ENCODE data around the gene BECN2. TPM values are rescaled to one million over a fixed set of nuclear protein-coding genes. Genes with fewer than 3 reads are reported as not detected.

BECN2 gene
- polyA plus RNA-seq = not detected
- long read RNA-seq, donor 1 = 0 reads
- long read RNA-seq, donor 2 = 0 reads
- long read RNA-seq, donor 3 = 0 reads
- long read RNA-seq, donor 4 = 0 reads
- long read RNA-seq, donor 5 = 0 reads
- long read RNA-seq, donor 6 = 0 reads
- long read RNA-seq, donor 7 = 0 reads
- long read RNA-seq, donor 8 = 0 reads
- long read RNA-seq, donor 9 = 0 reads
- long read RNA-seq, donor 10 = 0 reads

GRCh38 chr1:241957692-241958494 lies at the start of gene BECN2:
Gene BECN2, plus strand, starts transcription at chr1:241957767. Its CDS starts 0 bp downstream, at chr1:241957767.
- no peaks in the 10 kb centered on the region for H3K27me3 ChIP-seq (ENCODE audit: control insufficient read depth in 3 of 3, insufficient read depth in 3 of 3, low read length in 3 of 3)
- FAIRE-seq (no peak), DNase-seq (no peak)
- no peaks in the 10 kb centered on the region for H3K36me3 ChIP-seq (ENCODE audit: control insufficient read depth in 3 of 3, insufficient read depth in 2 of 3, low read depth in 1 of 3, low read length in 3 of 3)
- 90 to 91% (median 90%) methylated on average over 33 of the region's 33 CpGs for WGBS, 3 donors
- no peaks in the 10 kb centered on the region for H3K4me1 ChIP-seq (ENCODE audit: control insufficient read depth in 3 of 3, insufficient read depth in 2 of 3, low read depth in 1 of 3, low read length in 2 of 3)
- H3K4me3 ChIP-seq (ENCODE audit: low read depth in 1 of 3, low read length in 3 of 3) = no peak within 1 kb of the TSS
- no peak within 1 kb of the TSS for H3K27ac ChIP-seq (ENCODE audit: low read depth in 1 of 3, low read length in 2 of 3)
- H3K9me3 ChIP-seq (ENCODE audit: control insufficient read depth in 2 of 2, insufficient read depth in 1 of 2, low read depth in 1 of 2, low read length in 1 of 2) = no peaks in the 10 kb centered on the region

GRCh38 chr1:241916196-241916595 lies 41.4 kb upstream of the BECN2 start:
- Histone ChIP-seq H3K36me3 (ENCODE audit: control insufficient read depth in 3 of 3, insufficient read depth in 2 of 3, low read depth in 1 of 3, low read length in 3 of 3) (no peaks in the 10 kb centered on the region), H3K4me1 (ENCODE audit: control insufficient read depth in 3 of 3, insufficient read depth in 2 of 3, low read depth in 1 of 3, low read length in 2 of 3) (no peaks in the 10 kb centered on the region), H3K9me3 (ENCODE audit: control insufficient read depth in 2 of 2, insufficient read depth in 1 of 2, low read depth in 1 of 2, low read length in 1 of 2) (no peaks in the 10 kb centered on the region), H3K27me3 (ENCODE audit: control insufficient read depth in 3 of 3, insufficient read depth in 3 of 3, low read length in 3 of 3) (no peaks in the 10 kb centered on the region), H3K4me3 (ENCODE audit: low read depth in 1 of 3, low read length in 3 of 3) (no peak overlapping the region), H3K27ac (ENCODE audit: low read depth in 1 of 3, low read length in 2 of 3) (no peak overlapping the region)
- WGBS, 3 donors = 42 to 73% (median 56%) methylated on average over 7 of the region's 7 CpGs
- DNase-seq = peak in 1 of 2 donors; percentile 23
- no peak for FAIRE-seq

GRCh38 chr1:241917487-241917886 lies 40.1 kb upstream of the BECN2 start:
- H3K9me3 ChIP-seq (ENCODE audit: control insufficient read depth in 2 of 2, insufficient read depth in 1 of 2, low read depth in 1 of 2, low read length in 1 of 2) = no peaks in the 10 kb centered on the region
- H3K36me3 ChIP-seq (ENCODE audit: control insufficient read depth in 3 of 3, insufficient read depth in 2 of 3, low read depth in 1 of 3, low read length in 3 of 3) = no peaks in the 10 kb centered on the region
- 90 to 94% (median 92%) methylated on average over 12 of the region's 12 CpGs for WGBS, 3 donors
- no peaks in the 10 kb centered on the region for H3K27me3 ChIP-seq (ENCODE audit: control insufficient read depth in 3 of 3, insufficient read depth in 3 of 3, low read length in 3 of 3)
- no peak for FAIRE-seq
- H3K27ac ChIP-seq (ENCODE audit: low read depth in 1 of 3, low read length in 2 of 3) = no peak overlapping the region
- H3K4me1 ChIP-seq (ENCODE audit: control insufficient read depth in 3 of 3, insufficient read depth in 2 of 3, low read depth in 1 of 3, low read length in 2 of 3) = no peaks in the 10 kb centered on the region
- H3K4me3 ChIP-seq (ENCODE audit: low read depth in 1 of 3, low read length in 3 of 3) = no peak overlapping the region
- no peak for DNase-seq

GRCh38 chr1:241918879-241919278 lies 38.7 kb upstream of the BECN2 start:
- Histone ChIP-seq H3K4me1 (ENCODE audit: control insufficient read depth in 3 of 3, insufficient read depth in 2 of 3, low read depth in 1 of 3, low read length in 2 of 3) (no peaks in the 10 kb centered on the region), H3K36me3 (ENCODE audit: control insufficient read depth in 3 of 3, insufficient read depth in 2 of 3, low read depth in 1 of 3, low read length in 3 of 3) (no peaks in the 10 kb centered on the region), H3K9me3 (ENCODE audit: control insufficient read depth in 2 of 2, insufficient read depth in 1 of 2, low read depth in 1 of 2, low read length in 1 of 2) (no peaks in the 10 kb centered on the region), H3K4me3 (ENCODE audit: low read depth in 1 of 3, low read length in 3 of 3) (no peak overlapping the region), H3K27me3 (ENCODE audit: control insufficient read depth in 3 of 3, insufficient read depth in 3 of 3, low read length in 3 of 3) (no peaks in the 10 kb centered on the region), H3K27ac (ENCODE audit: low read depth in 1 of 3, low read length in 2 of 3) (no peak overlapping the region)
- DNase-seq = no peak
- 74 to 80% (median 76%) methylated on average over 5 of the region's 5 CpGs for WGBS, 3 donors
- FAIRE-seq = no peak

- FAIRE-seq = no peak
Measured at GRCh38 chr1:241924080-241924808, 33.3 kb upstream of the BECN2 start.

GRCh38 chr1:241926141-241926540 lies 31.4 kb upstream of the BECN2 start:
- no peak for FAIRE-seq

More at GRCh38 chr1:241924080-241924808, 33.3 kb upstream of the BECN2 start:
- no peak overlapping the region for H3K27ac ChIP-seq (ENCODE audit: low read depth in 1 of 3, low read length in 2 of 3)
- no peaks in the 10 kb centered on the region for H3K36me3 ChIP-seq (ENCODE audit: control insufficient read depth in 3 of 3, insufficient read depth in 2 of 3, low read depth in 1 of 3, low read length in 3 of 3)
- no peaks in the 10 kb centered on the region for H3K9me3 ChIP-seq (ENCODE audit: control insufficient read depth in 2 of 2, insufficient read depth in 1 of 2, low read depth in 1 of 2, low read length in 1 of 2)
- no peaks in the 10 kb centered on the region for H3K4me1 ChIP-seq (ENCODE audit: control insufficient read depth in 3 of 3, insufficient read depth in 2 of 3, low read depth in 1 of 3, low read length in 2 of 3)
- DNase-seq = no peak
- 87 to 89% (median 88%) methylated on average over 10 of the region's 10 CpGs for WGBS, 3 donors
- no peaks in the 10 kb centered on the region for H3K27me3 ChIP-seq (ENCODE audit: control insufficient read depth in 3 of 3, insufficient read depth in 3 of 3, low read length in 3 of 3)
- H3K4me3 ChIP-seq (ENCODE audit: low read depth in 1 of 3, low read length in 3 of 3) = no peak overlapping the region

GRCh38 chr1:241927321-241927720 lies 30.2 kb upstream of the BECN2 start:
- Histone ChIP-seq H3K36me3 (ENCODE audit: control insufficient read depth in 3 of 3, insufficient read depth in 2 of 3, low read depth in 1 of 3, low read length in 3 of 3) (no peaks in the 10 kb centered on the region), H3K27me3 (ENCODE audit: control insufficient read depth in 3 of 3, insufficient read depth in 3 of 3, low read length in 3 of 3) (no peaks in the 10 kb centered on the region), H3K4me3 (ENCODE audit: low read depth in 1 of 3, low read length in 3 of 3) (no peak overlapping the region), H3K27ac (ENCODE audit: low read depth in 1 of 3, low read length in 2 of 3) (no peak overlapping the region), H3K9me3 (ENCODE audit: control insufficient read depth in 2 of 2, insufficient read depth in 1 of 2, low read depth in 1 of 2, low read length in 1 of 2) (no peaks in the 10 kb centered on the region), H3K4me1 (ENCODE audit: control insufficient read depth in 3 of 3, insufficient read depth in 2 of 3, low read depth in 1 of 3, low read length in 2 of 3) (no peaks in the 10 kb centered on the region)
- 22 to 61% (median 42%) methylated on average over 4 of the region's 4 CpGs for WGBS, 3 donors
- FAIRE-seq = no peak
- peak in 1 of 2 donors; percentile 81 for DNase-seq

More at GRCh38 chr1:241926141-241926540, 31.4 kb upstream of the BECN2 start:
- Histone ChIP-seq H3K4me3 (ENCODE audit: low read depth in 1 of 3, low read length in 3 of 3) (no peak overlapping the region), H3K4me1 (ENCODE audit: control insufficient read depth in 3 of 3, insufficient read depth in 2 of 3, low read depth in 1 of 3, low read length in 2 of 3) (no peaks in the 10 kb centered on the region), H3K27me3 (ENCODE audit: control insufficient read depth in 3 of 3, insufficient read depth in 3 of 3, low read length in 3 of 3) (no peaks in the 10 kb centered on the region), H3K36me3 (ENCODE audit: control insufficient read depth in 3 of 3, insufficient read depth in 2 of 3, low read depth in 1 of 3, low read length in 3 of 3) (no peaks in the 10 kb centered on the region), H3K27ac (ENCODE audit: low read depth in 1 of 3, low read length in 2 of 3) (no peak overlapping the region), H3K9me3 (ENCODE audit: control insufficient read depth in 2 of 2, insufficient read depth in 1 of 2, low read depth in 1 of 2, low read length in 1 of 2) (no peaks in the 10 kb centered on the region)
- WGBS, 3 donors = 67 to 80% (median 73%) methylated on average over 5 of the region's 5 CpGs
- DNase-seq = peak in 1 of 2 donors; percentile 11

- H3K9me3 ChIP-seq (ENCODE audit: control insufficient read depth in 2 of 2, insufficient read depth in 1 of 2, low read depth in 1 of 2, low read length in 1 of 2) = no peaks in the 10 kb centered on the region
- H3K4me1 ChIP-seq (ENCODE audit: control insufficient read depth in 3 of 3, insufficient read depth in 2 of 3, low read depth in 1 of 3, low read length in 2 of 3) = no peaks in the 10 kb centered on the region
- H3K27ac ChIP-seq (ENCODE audit: low read depth in 1 of 3, low read length in 2 of 3) = no peak overlapping the region
- H3K4me3 ChIP-seq (ENCODE audit: low read depth in 1 of 3, low read length in 3 of 3) = no peak overlapping the region
- peaks cover 0 to 4% (median 0%) of the 10 kb centered on the region in 3 donors for H3K27me3 ChIP-seq (ENCODE audit: control insufficient read depth in 3 of 3, insufficient read depth in 3 of 3, low read length in 3 of 3)
- no peak for FAIRE-seq
- WGBS, 3 donors = 40 to 81% (median 68%) methylated on average over 6 of the region's 6 CpGs
- no peaks in the 10 kb centered on the region for H3K36me3 ChIP-seq (ENCODE audit: control insufficient read depth in 3 of 3, insufficient read depth in 2 of 3, low read depth in 1 of 3, low read length in 3 of 3)
- DNase-seq = no peak
Measured at GRCh38 chr1:241932845-241933244, 24.7 kb upstream of the BECN2 start.

All from small intestine (tissue), 16 donors.